B cell (primary cell): ENCODE data around the gene U2AF2.

ENCODE experiments used
- EZH2 ChIP-seq: IDR thresholded peaks from 2 replicates; pipeline ENCODE4 v1.6.1; 2012; ENCODE audit warnings: borderline replicate concordance, low read depth, mild to moderate bottlenecking, moderate library complexity, low read length; ENCODE audit not compliant: insufficient read depth, poor library complexity, severe bottlenecking
- TF ChIP-seq, protein P1 (sequence below): fragments of 200-600 bp; IDR thresholded peaks from one replicate; pipeline ENCODE4 v1.8.0; 2022; ENCODE audit warnings: antibody characterized with exemption, mild to moderate bottlenecking

DNA sequence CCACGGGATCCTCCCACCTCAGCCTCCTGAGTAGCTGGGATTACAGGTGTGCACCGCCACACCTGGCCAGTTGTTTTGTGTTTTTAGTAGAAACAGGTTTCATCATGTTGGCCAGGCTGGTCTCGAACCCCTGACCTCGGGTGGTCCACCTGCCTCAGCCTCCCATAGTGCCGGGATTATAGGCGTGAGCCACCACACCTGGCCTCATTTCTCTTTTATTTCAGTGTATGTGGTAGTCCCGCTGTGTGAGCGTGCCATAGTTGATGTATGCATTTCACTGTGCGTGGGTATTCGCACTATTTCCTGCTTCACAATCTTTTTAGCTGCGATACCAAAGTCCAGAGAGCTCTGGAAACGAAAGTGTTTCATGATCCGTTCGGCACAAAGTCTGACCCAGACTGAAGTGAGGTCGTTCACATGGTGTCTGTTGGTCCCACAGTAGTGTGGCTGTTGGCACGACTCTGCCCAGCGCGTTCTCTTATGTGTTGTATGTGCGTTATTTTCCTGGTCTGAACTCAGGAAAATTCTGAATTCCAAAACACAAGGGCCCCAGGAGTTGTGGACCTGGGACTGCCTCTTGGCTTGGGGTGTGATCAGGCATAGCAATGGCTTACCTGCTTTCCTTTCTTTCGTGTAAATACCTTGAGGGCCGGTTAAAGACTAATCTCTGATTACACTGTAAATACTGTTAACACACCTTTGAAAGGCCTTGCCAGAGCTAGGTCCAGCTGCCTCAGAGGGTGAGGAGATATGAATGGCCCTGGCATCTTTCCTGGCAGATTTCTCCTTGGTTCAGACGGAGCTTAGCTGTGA lies 28.8 kb downstream of the U2AF2 start:
- TF ChIP-seq, protein P1, sequence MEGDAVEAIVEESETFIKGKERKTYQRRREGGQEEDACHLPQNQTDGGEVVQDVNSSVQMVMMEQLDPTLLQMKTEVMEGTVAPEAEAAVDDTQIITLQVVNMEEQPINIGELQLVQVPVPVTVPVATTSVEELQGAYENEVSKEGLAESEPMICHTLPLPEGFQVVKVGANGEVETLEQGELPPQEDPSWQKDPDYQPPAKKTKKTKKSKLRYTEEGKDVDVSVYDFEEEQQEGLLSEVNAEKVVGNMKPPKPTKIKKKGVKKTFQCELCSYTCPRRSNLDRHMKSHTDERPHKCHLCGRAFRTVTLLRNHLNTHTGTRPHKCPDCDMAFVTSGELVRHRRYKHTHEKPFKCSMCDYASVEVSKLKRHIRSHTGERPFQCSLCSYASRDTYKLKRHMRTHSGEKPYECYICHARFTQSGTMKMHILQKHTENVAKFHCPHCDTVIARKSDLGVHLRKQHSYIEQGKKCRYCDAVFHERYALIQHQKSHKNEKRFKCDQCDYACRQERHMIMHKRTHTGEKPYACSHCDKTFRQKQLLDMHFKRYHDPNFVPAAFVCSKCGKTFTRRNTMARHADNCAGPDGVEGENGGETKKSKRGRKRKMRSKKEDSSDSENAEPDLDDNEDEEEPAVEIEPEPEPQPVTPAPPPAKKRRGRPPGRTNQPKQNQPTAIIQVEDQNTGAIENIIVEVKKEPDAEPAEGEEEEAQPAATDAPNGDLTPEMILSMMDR, result no peak
- no peak for TF ChIP-seq EZH2
